NOMO-1 treated with DMSO at 0.1 percent for 48 hours (cell line): Measurements from ENCODE around the gene SETBP1.

Experiments
- DNase-seq: peaks from one replicate; lab custom pipeline; 2025; ENCODE audit not compliant: unreplicated experiment; lab: John Stamatoyannopoulos, UW

SETBP1 gene

GRCh38 chr18:44922968-44923367, 242.3 kb downstream of the SETBP1 start:
- no peak for DNase-seq

DNA sequence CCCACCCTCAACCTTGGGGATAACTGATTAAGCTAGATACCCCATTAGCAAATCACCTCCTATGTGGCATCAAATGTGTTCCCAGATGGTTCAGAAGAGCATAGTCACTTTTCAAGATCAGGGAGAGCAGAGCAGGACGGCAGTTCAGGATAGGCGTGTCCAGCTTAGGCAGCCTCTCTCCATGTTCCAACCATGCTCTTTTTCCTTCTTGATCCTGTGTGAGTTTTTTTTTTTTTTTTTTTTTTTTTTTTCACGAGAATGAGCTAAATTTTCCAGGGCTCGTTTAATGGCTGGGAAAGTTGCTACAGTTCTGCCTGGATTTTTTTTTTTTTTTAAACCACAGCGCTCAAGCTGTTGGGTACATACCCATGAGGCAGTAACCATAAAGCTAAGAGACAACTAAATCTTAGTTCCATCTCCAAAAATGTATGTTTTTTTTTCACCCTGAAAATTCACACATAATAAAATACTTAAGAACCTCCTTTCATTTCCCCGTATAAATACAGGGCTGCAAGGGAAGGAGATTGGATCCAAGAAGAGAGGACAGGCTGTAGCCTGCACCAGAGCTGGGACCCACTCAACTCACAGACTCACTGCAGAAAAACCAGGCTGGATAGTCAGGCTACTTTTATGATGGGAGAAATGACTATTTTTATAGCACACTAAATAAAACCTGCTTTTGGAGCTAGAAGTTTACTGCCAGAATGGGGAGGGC, 244.3 kb downstream of the SETBP1 start:
- DNase-seq = no peak

- DNase-seq = no peak
Observed at GRCh38 chr18:44927127-44927849, 246.6 kb downstream of the SETBP1 start.

DNA sequence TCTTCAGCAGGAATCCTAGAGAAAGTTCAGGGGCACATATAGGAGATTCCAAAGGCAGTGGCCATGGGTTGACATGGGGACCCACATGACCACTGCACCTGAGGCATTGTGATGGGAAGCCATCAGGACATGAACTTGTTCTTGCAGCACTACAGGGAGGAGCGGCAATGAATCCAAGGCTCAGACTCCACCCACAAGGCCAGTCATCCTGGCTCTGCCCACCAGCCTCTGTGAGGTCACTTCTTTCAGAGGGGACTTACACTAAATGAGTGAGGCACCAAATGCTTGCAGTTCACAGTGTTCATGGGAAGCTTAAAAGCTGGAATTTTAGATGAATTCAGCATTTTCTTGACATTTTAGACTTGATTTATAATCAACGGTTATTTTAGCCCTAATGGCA, 254.2 kb downstream of the SETBP1 start:
- DNase-seq = no peak

DNA sequence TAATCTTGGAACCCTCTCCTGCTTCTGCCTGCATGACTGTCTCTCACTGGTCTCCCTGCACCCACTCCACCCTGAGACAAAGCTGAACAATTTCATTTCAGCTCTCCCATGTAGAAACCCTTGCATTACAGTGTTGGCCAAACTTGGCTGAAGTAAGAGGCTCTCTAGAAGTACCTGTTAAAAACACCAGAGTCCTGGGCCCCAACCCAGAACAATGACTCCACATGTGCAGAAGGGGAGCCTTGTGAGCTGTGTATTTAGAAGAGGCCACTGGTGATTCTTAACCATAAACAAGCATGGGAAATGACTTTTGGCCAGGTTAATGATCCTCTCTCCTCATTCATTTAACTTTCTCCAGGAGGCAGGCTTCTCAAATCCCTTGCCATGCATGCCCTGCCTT, 254.8 kb downstream of the SETBP1 start:
- no peak for DNase-seq

GRCh38 chr18:44936485-44936884, 255.8 kb downstream of the SETBP1 start:
- DNase-seq = no peak

- DNase-seq = no peak
Observed at GRCh38 chr18:44937960-44938719, 257.5 kb downstream of the SETBP1 start.

- DNase-seq = no peak
Observed at GRCh38 chr18:44938720-44939665, 258.3 kb downstream of the SETBP1 start.

- no peak for DNase-seq
Observed at GRCh38 chr18:44941516-44941915, 260.8 kb downstream of the SETBP1 start.

DNA sequence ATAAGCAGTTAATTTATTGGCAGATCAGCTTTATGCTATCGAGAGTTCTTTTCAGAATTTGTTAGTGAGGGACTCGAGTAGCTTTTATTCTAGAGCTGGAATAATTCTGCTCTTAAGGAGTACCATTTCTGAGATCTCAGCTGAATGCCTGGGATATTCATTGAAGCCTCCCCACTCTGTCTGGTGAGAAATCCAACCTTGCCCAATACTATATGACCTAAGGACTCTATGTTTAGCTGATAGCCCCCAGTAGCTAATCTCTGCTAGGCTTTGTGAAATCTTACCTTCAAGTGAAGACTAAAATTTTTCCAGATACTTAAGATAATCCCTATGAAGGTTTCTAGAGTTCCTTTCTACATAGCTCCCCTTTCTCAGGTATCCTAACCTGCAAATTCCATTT, 261.4 kb downstream of the SETBP1 start:
- no peak for DNase-seq

GRCh38 chr18:44943311-44943881, 262.7 kb downstream of the SETBP1 start:
- no peak for DNase-seq

DNA sequence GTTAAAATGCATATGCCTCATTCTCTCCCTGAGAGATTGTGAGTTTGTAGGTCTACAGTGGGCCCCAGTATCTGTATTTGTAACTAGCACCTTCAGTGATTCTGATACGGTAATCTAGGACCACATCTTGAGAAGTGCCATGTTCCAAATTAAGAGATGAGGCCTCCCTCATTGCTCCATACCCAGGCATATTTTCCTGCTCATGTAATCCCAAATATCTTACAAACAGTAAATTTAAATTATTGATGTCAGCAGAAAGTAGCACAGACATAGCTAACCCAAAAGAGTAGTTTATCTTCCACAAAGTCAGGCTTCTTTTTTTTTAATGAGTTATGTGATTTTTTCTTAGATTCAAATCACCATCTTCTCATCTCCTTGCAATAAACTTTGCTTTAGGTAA, 263.8 kb downstream of the SETBP1 start:
- no peak for DNase-seq

GRCh38 chr18:44945888-44946401, 265.3 kb downstream of the SETBP1 start:
- DNase-seq = no peak

GRCh38 chr18:44946529-44947113, 265.9 kb downstream of the SETBP1 start:
- no peak for DNase-seq

DNA sequence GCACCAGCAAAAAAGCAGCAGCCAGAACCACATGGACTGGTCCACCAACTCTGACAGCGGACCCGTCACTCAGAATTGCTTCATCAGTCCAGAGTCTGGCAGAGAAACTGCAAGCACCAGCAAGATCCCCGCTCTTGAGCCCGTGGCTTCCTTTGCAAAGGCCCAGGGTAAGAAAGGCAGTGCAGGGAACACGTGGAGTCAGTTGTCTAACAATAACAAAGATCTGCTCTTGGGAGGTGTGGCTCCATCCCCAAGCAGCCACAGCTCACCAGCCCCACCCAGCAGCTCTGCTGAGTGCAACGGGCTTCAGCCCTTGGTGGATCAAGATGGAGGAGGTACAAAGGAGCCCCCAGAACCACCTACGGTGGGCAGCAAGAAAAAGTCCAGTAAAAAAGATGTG, 269.3 kb downstream of the SETBP1 start:
- no peak for DNase-seq

DNA sequence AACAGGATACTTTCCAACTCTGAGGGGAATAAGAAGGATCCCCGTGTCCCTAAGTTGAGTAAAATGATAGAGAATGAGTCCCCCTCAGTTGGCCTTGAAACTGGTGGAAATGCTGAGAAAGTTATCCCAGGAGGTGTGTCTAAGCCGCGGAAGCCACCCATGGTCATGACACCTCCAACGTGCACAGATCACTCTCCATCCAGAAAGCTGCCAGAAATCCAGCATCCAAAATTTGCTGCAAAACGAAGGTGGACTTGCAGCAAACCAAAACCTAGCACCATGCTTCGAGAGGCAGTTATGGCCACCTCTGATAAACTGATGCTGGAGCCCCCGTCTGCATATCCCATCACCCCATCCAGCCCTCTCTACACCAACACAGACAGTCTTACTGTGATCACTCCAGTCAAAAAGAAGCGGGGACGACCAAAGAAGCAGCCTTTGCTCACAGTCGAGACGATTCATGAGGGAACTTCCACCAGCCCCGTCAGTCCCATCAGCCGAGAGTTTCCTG, 270.1 kb downstream of the SETBP1 start:
- no peak for DNase-seq

GRCh38 chr18:44951748-44952147, 271.1 kb downstream of the SETBP1 start:
- DNase-seq = no peak

- DNase-seq = no peak
Observed at GRCh38 chr18:44954257-44954656, 273.6 kb downstream of the SETBP1 start.

- no peak for DNase-seq
Observed at GRCh38 chr18:44955825-44956224, 275.1 kb downstream of the SETBP1 start.

GRCh38 chr18:44957025-44957424, 276.3 kb downstream of the SETBP1 start:
- DNase-seq = no peak
